Suprapubic skin (tissue), 3 donors: ENCODE results near the gene SERPINB1.

ENCODE experiments used
- CTCF ChIP-seq, 2 donors: fragments of 200-600 bp in 1 of 2; fragments of 450-650 bp in 1 of 2; sonication (generic) in 1 of 2; IDR thresholded peaks; one replicate each; pipeline ENCODE4 v1.5.1; 2016 to 2019; ENCODE audit warnings: antibody characterized with exemption in 2 of 2, mild to moderate bottlenecking in 1 of 2, moderate library complexity in 1 of 2
- POLR2A ChIP-seq, 2 donors: fragments of 450-650 bp; IDR thresholded peaks; one replicate each; pipeline ENCODE4 v1.6.1; 2017; ENCODE audit warnings: antibody characterized with exemption in 2 of 2, mild to moderate bottlenecking in 2 of 2, moderate library complexity in 2 of 2

GRCh38 chr6:2796861-2797260, 44.8 kb downstream of the SERPINB1 start:
- no peak for TF ChIP-seq CTCF (IDR thresholded peaks at IDR 0.05)
- TF ChIP-seq POLR2A (IDR thresholded peaks at IDR 0.05), result no peak
